NCI-H82 (cell line): Measurements from ENCODE around the gene PKNOX2.
A peak's percentile ranks its signal among the peaks of the same experiment; 100 is the strongest.

Experiments used
- DNase-seq: peaks from one replicate; lab custom pipeline; 2025; lab: John Stamatoyannopoulos, UW

The PKNOX2 gene

GRCh38 chr11:125433454-125434121 lies 269.0 kb downstream of the PKNOX2 start:
- peak; percentile 84 for DNase-seq

GRCh38 chr11:125435461-125436238 lies 271.1 kb downstream of the PKNOX2 start:
- no peak for DNase-seq

- DNase-seq, result no peak
These were observed 277.3 kb downstream of the PKNOX2 start for GRCh38 chr11:125441648-125442410.

- DNase-seq, result no peak
These were observed 278.4 kb downstream of the PKNOX2 start for GRCh38 chr11:125442946-125443345.

GRCh38 chr11:125443767-125444311 lies 279.3 kb downstream of the PKNOX2 start:
- DNase-seq, result peak; percentile 14

DNA sequence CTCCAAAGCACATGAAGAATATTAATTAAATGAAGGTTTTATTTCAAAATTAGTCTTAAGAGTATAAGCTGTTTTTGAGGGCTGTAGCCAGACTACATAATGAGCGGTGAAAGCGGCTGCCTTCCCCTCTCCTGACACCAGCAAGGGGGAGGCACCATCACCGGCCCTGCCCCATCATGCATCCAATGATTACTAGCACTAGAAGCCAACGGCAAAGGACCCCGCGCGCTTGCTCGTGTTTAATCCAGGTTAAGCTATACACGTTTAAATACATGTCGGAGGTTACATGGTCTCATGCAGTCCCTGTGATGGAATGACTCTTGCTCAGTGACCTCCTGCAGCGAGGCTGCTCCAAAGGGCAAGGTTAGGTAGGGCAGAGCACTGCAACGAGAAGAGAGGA lies 281.2 kb downstream of the PKNOX2 start:
- DNase-seq, result no peak

GRCh38 chr11:125446279-125446678 lies 281.7 kb downstream of the PKNOX2 start:
- DNase-seq, result no peak

DNA sequence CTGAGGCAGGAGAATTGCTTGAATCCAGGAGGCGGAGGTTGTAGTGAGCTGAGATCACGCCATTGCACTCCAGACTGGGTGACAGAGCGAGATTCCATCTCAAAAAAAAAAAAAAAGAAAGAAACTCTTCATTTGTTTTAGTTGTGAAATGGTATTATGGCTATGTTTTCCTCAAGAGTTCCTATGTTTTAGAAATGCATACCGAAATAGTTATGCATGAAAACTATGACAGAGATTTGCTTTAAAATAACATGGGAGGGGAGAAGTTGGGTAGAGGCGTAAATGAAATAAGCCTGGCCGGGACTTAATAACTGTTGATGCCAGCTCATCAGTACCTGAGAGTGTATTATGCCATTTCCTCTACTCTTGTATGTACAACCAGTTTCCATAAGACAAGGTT lies 283.2 kb downstream of the PKNOX2 start:
- no peak for DNase-seq

DNA sequence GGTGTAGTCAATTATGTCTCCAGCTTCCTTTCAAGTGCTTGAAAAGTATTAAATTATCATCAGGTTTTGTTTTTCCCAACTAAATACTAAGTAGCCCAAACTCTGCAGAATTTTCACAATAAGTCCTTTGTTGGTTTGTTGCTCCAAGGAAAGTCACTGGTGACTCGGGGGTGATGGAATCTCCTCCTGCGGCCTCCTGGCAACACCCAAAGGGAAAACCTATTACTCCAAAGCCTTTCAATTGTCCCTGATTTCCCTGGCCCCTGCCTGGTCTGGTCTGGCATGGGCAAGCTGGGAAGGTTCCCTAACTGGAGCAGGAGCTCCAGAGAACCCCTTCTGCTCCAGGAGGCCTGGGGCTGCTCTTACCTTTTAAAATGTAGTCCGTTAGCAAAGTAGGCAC lies 283.6 kb downstream of the PKNOX2 start:
- no peak for DNase-seq

GRCh38 chr11:125449565-125449964 lies 285.0 kb downstream of the PKNOX2 start:
- DNase-seq, result no peak

GRCh38 chr11:125451400-125452124 lies 287.0 kb downstream of the PKNOX2 start:
- DNase-seq, result peak; percentile 59

GRCh38 chr11:125452125-125452470 lies 287.5 kb downstream of the PKNOX2 start:
- DNase-seq, result no peak

- no peak for DNase-seq
These were observed 289.5 kb downstream of the PKNOX2 start for GRCh38 chr11:125454047-125454446.

DNA sequence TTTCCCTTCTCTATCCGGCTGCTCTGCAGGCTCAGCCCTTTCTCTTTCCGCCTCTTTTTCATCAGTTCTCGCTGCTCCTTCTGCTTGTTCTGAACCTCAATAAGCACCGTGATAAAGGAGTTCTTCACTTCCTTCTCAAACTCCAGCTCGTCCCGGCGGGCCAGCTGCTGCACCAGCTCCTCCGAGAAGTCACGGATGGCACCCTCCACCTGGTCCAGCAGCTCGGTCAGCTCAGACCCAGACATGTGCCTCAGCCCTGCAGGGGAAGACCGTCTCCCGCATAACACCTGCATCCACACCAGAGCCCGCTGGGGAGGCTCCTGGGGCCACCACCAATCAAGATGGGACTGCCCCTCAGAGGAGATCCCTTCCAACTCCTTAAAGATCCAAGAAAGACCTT lies 291.3 kb downstream of the PKNOX2 start:
- no peak for DNase-seq

GRCh38 chr11:125457814-125458343 lies 293.3 kb downstream of the PKNOX2 start:
- no peak for DNase-seq

GRCh38 chr11:125460275-125460674 lies 295.7 kb downstream of the PKNOX2 start:
- no peak for DNase-seq

DNA sequence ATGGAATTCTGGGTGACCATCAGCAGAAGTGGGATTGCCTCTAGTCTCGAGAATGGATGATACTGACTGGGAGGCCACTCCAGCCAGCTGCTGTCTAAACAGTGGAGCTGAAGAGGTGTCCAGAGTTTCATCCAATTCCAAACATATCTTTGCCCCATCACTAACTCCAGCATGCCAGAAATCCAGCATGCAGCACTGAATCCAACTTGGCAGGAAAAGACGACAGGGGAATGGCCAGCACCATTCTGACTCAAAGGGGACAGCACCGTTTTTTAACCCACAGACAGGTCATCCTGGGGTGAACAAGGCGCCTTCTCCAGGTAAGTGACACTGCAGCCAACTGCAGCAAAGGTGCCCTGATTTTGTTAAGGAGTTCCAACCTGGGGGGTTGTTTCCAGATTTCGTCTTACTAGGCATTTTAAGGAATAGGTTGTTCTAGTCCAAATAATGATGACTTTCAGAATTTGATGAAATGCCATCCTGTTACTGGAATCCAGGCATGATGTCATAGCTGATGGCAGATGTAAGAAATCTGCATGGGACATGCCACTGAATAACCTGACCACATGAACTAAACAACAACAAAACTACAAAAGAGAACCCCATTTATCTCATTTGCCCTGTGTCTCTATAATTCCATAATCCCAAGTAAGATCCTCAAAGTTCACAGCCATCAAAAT lies 299.2 kb downstream of the PKNOX2 start:
- DNase-seq, result no peak

DNA sequence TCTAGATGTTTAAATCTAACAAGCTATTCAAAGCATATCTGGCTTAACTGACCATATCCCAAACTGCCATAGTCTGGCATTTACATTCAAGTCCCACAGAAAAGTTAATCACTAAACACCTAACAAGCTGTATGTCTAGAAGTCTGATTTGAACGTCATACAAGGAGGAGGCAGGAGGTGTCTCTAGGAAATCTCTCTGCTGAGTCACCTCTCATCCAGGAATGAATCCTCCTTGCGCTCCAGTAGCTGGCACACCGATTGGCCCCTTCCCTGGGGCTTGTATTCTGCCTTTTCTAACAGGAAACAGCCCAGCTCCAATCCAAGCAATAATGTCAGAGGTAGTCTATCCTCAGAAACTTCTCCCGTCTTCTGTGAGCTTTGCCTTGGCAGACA lies 299.7 kb downstream of the PKNOX2 start:
- DNase-seq, result no peak

DNA sequence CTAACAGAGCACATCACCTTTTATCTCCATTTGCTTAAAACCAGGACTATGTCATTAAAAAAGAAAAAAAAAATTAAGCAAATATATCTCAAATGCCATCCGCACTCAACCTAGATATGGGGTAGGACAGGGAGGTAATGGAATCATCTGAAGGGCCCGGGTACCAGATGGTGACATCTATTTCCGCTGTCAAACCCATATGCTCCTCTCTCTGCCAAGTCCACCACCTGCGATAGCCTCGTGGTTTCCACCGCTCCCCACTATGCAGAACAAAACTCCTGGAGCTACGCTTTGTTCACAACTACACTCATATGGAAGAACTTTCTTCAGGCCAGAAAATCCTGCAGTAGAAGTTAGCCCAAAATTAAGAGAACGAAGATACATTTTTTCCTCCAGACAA lies 300.1 kb downstream of the PKNOX2 start:
- DNase-seq, result peak; percentile 13

DNA sequence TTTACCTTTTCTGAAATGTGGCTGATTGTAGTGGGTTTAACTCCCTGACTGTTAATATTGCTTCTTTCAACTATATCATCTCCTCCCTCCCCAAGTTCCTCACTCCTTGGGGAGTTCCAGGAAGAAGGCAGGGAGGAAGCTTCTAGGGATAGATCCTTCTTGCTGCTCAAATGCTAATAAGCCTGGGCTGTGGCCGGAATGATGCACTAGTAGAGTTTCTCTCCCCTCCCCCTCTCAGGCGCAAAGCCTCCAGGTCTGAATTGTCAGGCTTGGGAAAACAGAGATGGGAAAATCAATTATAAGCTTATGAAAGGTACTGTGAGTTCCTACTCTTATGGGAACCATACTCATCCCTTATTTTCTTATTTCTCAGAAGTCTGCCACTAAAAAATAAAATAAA lies 300.7 kb downstream of the PKNOX2 start:
- peak; percentile 55 for DNase-seq

DNA sequence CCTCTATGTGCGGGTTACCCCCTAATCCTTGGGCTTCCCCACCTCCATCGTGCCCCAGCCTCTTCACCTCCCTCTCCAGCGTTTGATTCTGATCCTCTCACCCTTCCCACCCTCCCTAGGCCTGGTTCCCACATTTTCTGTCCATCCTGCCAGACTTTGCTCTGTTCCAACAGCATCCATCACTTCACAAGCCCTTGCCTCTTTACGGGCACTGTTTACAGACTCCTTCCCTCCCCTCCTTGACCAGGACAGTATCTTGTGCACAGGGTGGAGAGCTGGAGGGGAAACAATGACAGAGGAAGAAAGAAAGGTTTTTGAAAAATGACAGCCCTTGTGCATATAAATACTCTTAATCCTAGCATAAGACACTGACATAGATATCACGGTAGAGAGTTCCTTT lies 301.1 kb downstream of the PKNOX2 start:
- no peak for DNase-seq
